ENCODE measurements around the gene KCP.

The KCP gene

GRCh38 chr7:128841171-128841690 lies 69.3 kb downstream of the KCP start:
- no peak for DNase-seq (ENCODE audit: low read depth in 2 of 2)

GRCh38 chr7:128840326-128841170 lies 70.0 kb downstream of the KCP start:
- DNase-seq (ENCODE audit: low read depth in 2 of 2): no peak

GRCh38 chr7:128839751-128840177 lies 70.7 kb downstream of the KCP start:
- DNase-seq (ENCODE audit: low read depth in 2 of 2): no peak

GRCh38 chr7:128838981-128839731 lies 71.4 kb downstream of the KCP start:
- no peak for DNase-seq (ENCODE audit: low read depth in 2 of 2)

- DNase-seq (ENCODE audit: low read depth in 2 of 2): no peak
Observed at GRCh38 chr7:128838109-128838779, 72.3 kb downstream of the KCP start.

GRCh38 chr7:128837521-128837921 lies 73.0 kb downstream of the KCP start:
- DNase-seq (ENCODE audit: low read depth in 2 of 2): no peak

- DNase-seq (ENCODE audit: low read depth in 2 of 2): no peak
Observed at GRCh38 chr7:128836729-128837348, 73.7 kb downstream of the KCP start.

GRCh38 chr7:128835790-128836641 lies 74.5 kb downstream of the KCP start:
- DNase-seq (ENCODE audit: low read depth in 2 of 2): no peak

GRCh38 chr7:128835231-128835751 lies 75.2 kb downstream of the KCP start:
- no peak for DNase-seq (ENCODE audit: low read depth in 2 of 2)

GRCh38 chr7:128833946-128834325 lies 76.6 kb downstream of the KCP start:
- no peak for DNase-seq (ENCODE audit: low read depth in 2 of 2)

- DNase-seq (ENCODE audit: low read depth in 2 of 2): no peak
Observed at GRCh38 chr7:128833148-128833945, 77.2 kb downstream of the KCP start.

- no peak for DNase-seq (ENCODE audit: low read depth in 2 of 2)
Observed at GRCh38 chr7:128832880-128833147, 77.7 kb downstream of the KCP start.

- no peak for DNase-seq (ENCODE audit: low read depth in 2 of 2)
Observed at GRCh38 chr7:128831994-128832879, 78.3 kb downstream of the KCP start.

GRCh38 chr7:128831178-128831993 lies 79.1 kb downstream of the KCP start:
- DNase-seq (ENCODE audit: low read depth in 2 of 2): no peak

GRCh38 chr7:128830231-128831177 lies 80.0 kb downstream of the KCP start, which contains the start of gene FLNC:
Gene FLNC, plus strand, starts transcription at chr7:128830406. Its CDS starts 232 bp downstream, at chr7:128830638.
- DNase-seq (ENCODE audit: low read depth in 2 of 2): no peak

- DNase-seq (ENCODE audit: low read depth in 2 of 2): no peak
Observed at GRCh38 chr7:128829391-128830166, 80.9 kb downstream of the KCP start.
